Psoas muscle (tissue), 8 donors: ENCODE results near the gene PPM1J. TPM values are rescaled to one million over a fixed set of nuclear protein-coding genes. Genes with fewer than 3 reads are reported as not detected.

ENCODE experiments used
- ATAC-seq, 4 donors: fragments of 200-7000 bp; cut with Tn5 transposase; one replicate each; pipeline ENCODE4 v1.9.1; 2020; ENCODE audit warnings: moderate library complexity in 3 of 4, mild to moderate bottlenecking in 2 of 4
- DNase-seq, 2 donors: peaks; one replicate each; pipeline ENCODE4 v3.0.0-alpha.2; 2020
- H3K27ac ChIP-seq: fragments of 200-600 bp; one replicate; pipeline ENCODE4 v1.8.0; 2022
- H3K27me3 ChIP-seq, 3 donors: fragments of 200-600 bp in 1 of 3; one replicate each; pipeline versions ENCODE4 v1.6.1 to v1.8.0; 2013 to 2022; ENCODE audit warnings: low read length in 2 of 3, mild to moderate bottlenecking in 2 of 3, moderate library complexity in 1 of 3; ENCODE audit not compliant: insufficient read depth in 3 of 3
- H3K36me3 ChIP-seq, 2 donors: fragments of 200-600 bp in 1 of 2; one replicate each; pipeline versions ENCODE4 v1.6.1 to v1.8.0; 2013 to 2022; ENCODE audit warnings: low read depth in 1 of 2, mild to moderate bottlenecking in 1 of 2, moderate library complexity in 1 of 2; ENCODE audit not compliant: insufficient read depth in 1 of 2
- H3K4me1 ChIP-seq: fragments of 200-600 bp; one replicate; pipeline ENCODE4 v1.8.0; 2022
- H3K4me3 ChIP-seq: fragments of 200-600 bp; one replicate; pipeline ENCODE4 v1.8.0; 2022; ENCODE audit warnings: mild to moderate bottlenecking
- H3K9me3 ChIP-seq: fragments of 200-600 bp; one replicate; pipeline ENCODE4 v1.8.0; 2022
- whole genome bisulfite sequencing, 3 donors: extraction: QIAGEN DNeasy Blood & Tissue Kit; methylation state at CpG; one replicate each; pipeline versions ENCODE4 v1.1.6 to v1.1.7; 2013; 5-methylcytosine and 5-hydroxymethylcytosine counted together
- intact Hi-C, 2 donors: fragments of 100-400 bp; cut with DNase I; formaldehyde crosslinking; loops; one replicate each; pipeline versions ENCODE4 v1.11.0 to v1.14.2; 2022
- polyA plus RNA-seq, 3 donors: library from polyadenylated mRNA; stranded (reverse); fragments of 200-250 nt; gene quantifications; one replicate each; pipeline ENCODE4 v1.2.3, GENCODE V29; 2013
- total RNA-seq, 4 donors: library from RNA; stranded (reverse); fragmentation: NEBNext Ultra II Directional in 2 of 4; extraction: Animal tissue kit (Norgen Biotek cat#: 25700) in 2 of 4; gene quantifications; one replicate each; pipeline versions ENCODE4 v1.2.1 to v1.2.4, GENCODE V29; 2021 to 2023
- TF ChIP-seq, protein P1 (sequence below): fragments of 200-600 bp; IDR thresholded peaks from one replicate; pipeline ENCODE4 v1.8.0; 2022; ENCODE audit warnings: antibody characterized with exemption
- donor health status: healthy with polysubstance abuse.
- donor health status: DM: no; HTN: no; CAD: no; lungs with moderate emphysema.
- donor health status: Bipolar disorder and iron deficiency.
- donor health status: healthy.
- donor health status: DM: yes; HTN: yes; CAD: no.
- donor health status: DM: no; HTN: no; CAD: no.
- donor health status: DM: no; HTN: no; CAD: no.
- donor health status: DM: yes; HTN: yes; CAD: no.

PPM1J gene
- total and polyA plus RNA-seq, 7 donors, result 4.1 to 8.8 (median 6.0) TPM

DNA sequence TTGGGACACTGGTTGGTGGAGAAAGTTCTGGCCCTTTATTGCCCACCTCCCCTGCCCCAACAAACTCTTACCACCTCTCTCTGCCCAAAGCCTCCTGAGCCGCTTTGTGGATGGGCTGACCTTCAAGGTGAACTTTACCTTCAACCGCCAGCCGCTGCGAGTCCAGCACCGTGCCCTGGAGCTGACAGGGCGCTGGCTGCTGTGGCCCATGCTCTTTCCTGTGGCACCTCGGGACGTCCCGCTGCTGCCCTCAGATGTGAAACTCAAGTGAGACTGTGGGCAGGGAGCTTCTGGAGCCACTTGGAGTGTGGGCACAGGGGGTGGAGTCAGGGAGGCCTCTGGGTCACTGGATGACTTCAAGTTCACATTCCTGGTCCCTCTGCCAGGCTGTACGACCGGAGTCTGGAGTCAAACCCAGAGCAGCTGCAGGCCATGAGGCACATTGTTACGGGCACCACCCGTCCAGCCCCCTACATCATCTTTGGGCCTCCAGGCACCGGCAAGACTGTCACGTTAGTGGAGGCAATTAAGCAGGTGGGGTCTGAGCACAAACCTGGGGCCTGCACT is 20.7 kb downstream of the PPM1J start:
- no peak for ATAC-seq

DNA sequence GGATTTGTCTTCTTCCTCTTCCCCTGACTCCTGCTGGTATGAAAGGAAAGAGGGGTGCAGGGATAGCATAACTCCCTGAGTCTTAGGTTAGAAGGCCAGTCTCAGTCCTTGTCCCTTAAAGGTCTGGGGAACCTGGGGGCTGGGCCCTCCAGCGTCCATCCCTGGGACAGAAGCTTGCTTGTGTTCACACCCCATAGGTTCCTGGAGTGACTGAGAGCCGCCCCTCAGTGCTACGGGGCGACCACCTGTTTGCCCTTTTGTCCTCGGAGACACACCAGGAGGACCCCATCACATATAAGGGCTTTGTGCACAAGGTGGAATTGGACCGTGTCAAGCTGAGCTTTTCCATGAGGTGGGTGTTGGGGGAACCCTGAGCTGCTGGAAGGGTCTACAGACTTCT is 21.3 kb downstream of the PPM1J start:
- Histone ChIP-seq H3K27ac (no peak overlapping the region), H3K4me1 (no peaks in the 10 kb centered on the region), H3K4me3 (no peak overlapping the region), H3K27me3 (no peaks in the 10 kb centered on the region), H3K9me3 (no peaks in the 10 kb centered on the region), H3K36me3 (peaks cover 0 to 58% of the 10 kb centered on the region in 2 donors)
- DNase-seq (no peak), ATAC-seq (no peak)
- intact Hi-C loops, result no loop called here
- TF ChIP-seq, protein P1, sequence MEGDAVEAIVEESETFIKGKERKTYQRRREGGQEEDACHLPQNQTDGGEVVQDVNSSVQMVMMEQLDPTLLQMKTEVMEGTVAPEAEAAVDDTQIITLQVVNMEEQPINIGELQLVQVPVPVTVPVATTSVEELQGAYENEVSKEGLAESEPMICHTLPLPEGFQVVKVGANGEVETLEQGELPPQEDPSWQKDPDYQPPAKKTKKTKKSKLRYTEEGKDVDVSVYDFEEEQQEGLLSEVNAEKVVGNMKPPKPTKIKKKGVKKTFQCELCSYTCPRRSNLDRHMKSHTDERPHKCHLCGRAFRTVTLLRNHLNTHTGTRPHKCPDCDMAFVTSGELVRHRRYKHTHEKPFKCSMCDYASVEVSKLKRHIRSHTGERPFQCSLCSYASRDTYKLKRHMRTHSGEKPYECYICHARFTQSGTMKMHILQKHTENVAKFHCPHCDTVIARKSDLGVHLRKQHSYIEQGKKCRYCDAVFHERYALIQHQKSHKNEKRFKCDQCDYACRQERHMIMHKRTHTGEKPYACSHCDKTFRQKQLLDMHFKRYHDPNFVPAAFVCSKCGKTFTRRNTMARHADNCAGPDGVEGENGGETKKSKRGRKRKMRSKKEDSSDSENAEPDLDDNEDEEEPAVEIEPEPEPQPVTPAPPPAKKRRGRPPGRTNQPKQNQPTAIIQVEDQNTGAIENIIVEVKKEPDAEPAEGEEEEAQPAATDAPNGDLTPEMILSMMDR, result no peak
- WGBS, 3 donors, result 91 to 94% (median 92%) methylated on average over 6 of the region's 6 CpGs

More for the DNA sequence above, 20.7 kb downstream of the PPM1J start:
- H3K4me1 ChIP-seq, result peaks cover 4% of the 10 kb centered on the region
- no peak for DNase-seq
- H3K27me3 ChIP-seq, result no peaks in the 10 kb centered on the region
- no peak overlapping the region for H3K27ac ChIP-seq
- H3K36me3 ChIP-seq, result peaks cover 0 to 57% of the 10 kb centered on the region in 2 donors
- TF ChIP-seq, protein P1, result no peak
- intact Hi-C loops, result no loop called here
- no peak overlapping the region for H3K4me3 ChIP-seq
- H3K9me3 ChIP-seq, result no peaks in the 10 kb centered on the region
- WGBS, 3 donors, result 66 to 78% (median 75%) methylated on average over 15 of the region's 15 CpGs

DNA sequence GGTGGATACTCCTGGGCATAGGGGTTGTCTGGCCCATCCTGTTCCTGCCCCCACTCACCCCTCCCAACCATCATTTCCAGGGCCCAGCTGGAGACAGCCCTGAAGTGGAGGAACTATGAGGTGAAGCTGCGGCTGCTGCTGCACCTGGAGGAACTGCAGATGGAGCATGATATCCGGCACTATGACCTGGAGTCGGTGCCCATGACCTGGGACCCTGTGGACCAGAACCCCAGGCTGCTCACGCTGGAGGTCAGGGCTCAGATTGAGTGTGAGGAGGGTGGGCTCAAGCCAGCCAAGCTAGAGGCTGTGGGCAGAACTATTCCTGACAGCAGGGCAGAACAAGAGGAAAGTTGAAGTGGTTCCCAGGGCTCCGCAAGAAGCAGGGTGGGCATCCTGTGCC is 22.5 kb downstream of the PPM1J start:
- no peak for DNase-seq
- intact Hi-C loops, result no loop called here
- Histone ChIP-seq H3K27ac (no peak overlapping the region), H3K36me3 (peaks cover 0 to 58% of the 10 kb centered on the region in 2 donors), H3K27me3 (no peaks in the 10 kb centered on the region), H3K9me3 (no peaks in the 10 kb centered on the region), H3K4me3 (no peak overlapping the region), H3K4me1 (peaks cover 5% of the 10 kb centered on the region)
- WGBS, 3 donors, result 92 to 93% (median 93%) methylated on average over 5 of the region's 5 CpGs
- ATAC-seq, result no peak
- TF ChIP-seq, protein P1, result no peak

DNA sequence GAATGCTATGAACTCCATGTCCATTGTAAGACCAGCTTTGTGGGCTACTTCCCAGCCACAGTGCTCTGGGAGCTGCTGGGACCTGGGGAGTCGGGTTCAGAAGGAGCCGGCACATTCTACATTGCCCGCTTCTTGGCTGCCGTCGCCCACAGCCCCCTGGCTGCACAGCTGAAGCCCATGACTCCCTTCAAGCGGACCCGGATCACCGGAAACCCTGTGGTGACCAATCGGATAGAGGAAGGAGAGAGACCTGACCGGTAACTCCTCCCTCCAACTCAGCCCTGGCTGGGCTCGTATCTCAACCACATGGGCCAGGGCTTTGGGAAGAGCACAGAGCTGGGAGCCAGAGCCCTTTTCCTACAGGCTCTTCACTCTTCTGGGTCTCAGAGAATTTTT is 25.3 kb downstream of the PPM1J start:
- TF ChIP-seq, protein P1, result no peak
- Histone ChIP-seq H3K27ac (no peak overlapping the region), H3K4me1 (peaks cover 5% of the 10 kb centered on the region), H3K36me3 (peaks cover 0 to 46% of the 10 kb centered on the region in 2 donors), H3K4me3 (no peak overlapping the region), H3K9me3 (no peaks in the 10 kb centered on the region), H3K27me3 (no peaks in the 10 kb centered on the region)
- ATAC-seq (no peak), DNase-seq (no peak)
- WGBS, 3 donors, result 87 to 96% (median 88%) methylated on average over 11 of the region's 11 CpGs
- intact Hi-C loops, result no loop called here
